Parathyroid adenoma (tissue), 2 donors: ENCODE results near the gene STX2.

ENCODE experiments used
- H2AFZ ChIP-seq: fragments of 300-600 bp; sonication (generic); one replicate; pipeline ENCODE4 v1.7.0; 2017; ENCODE audit warnings: antibody characterized with exemption, mild to moderate bottlenecking
- H3K27ac ChIP-seq: fragments of 300-600 bp; sonication (generic); one replicate; pipeline ENCODE4 v1.7.0; 2017
- H3K27me3 ChIP-seq: fragments of 300-600 bp; sonication (generic); one replicate; pipeline ENCODE4 v1.7.0; 2017; ENCODE audit warnings: low read length; ENCODE audit not compliant: control insufficient read depth, insufficient read depth
- H3K36me3 ChIP-seq: fragments of 300-600 bp; sonication (generic); one replicate; pipeline ENCODE4 v1.7.0; 2017; ENCODE audit warnings: low read length; ENCODE audit not compliant: control insufficient read depth, insufficient read depth
- H3K4me1 ChIP-seq: fragments of 300-600 bp; sonication (generic); one replicate; pipeline ENCODE4 v1.7.0; 2017; ENCODE audit warnings: control low read depth
- H3K4me2 ChIP-seq: fragments of 300-600 bp; sonication (generic); one replicate; pipeline ENCODE4 v1.7.0; 2017; ENCODE audit warnings: low read length
- H3K4me3 ChIP-seq: fragments of 300-600 bp; sonication (generic); one replicate; pipeline ENCODE4 v1.7.0; 2017; ENCODE audit warnings: low read depth, low read length
- H3K79me2 ChIP-seq: fragments of 300-600 bp; sonication (generic); one replicate; pipeline ENCODE4 v1.7.0; 2017; ENCODE audit warnings: control low read depth
- H3K9ac ChIP-seq: fragments of 300-600 bp; sonication (generic); one replicate; pipeline ENCODE4 v1.7.0; 2017; ENCODE audit warnings: mild to moderate bottlenecking
- H3K9me3 ChIP-seq: fragments of 300-600 bp; sonication (generic); one replicate; pipeline ENCODE4 v1.7.0; 2017; ENCODE audit warnings: low read length; ENCODE audit not compliant: control insufficient read depth
- CTCF ChIP-seq: fragments of 300-600 bp; sonication (generic); IDR thresholded peaks from one replicate; pipeline ENCODE4 v1.7.0; 2017; ENCODE audit warnings: antibody characterized with exemption, mild to moderate bottlenecking
- donor health status: primary hyperparathyroidism.

STX2 gene

GRCh38 chr12:130825771-130826150, 13.3 kb downstream of the STX2 start:
- H3K4me2 ChIP-seq: no peak overlapping the region
- peaks cover 6% of the 10 kb centered on the region for H3K4me1 ChIP-seq
- H3K79me2 ChIP-seq: no peaks in the 10 kb centered on the region
- no peaks in the 10 kb centered on the region for H3K27me3 ChIP-seq
- H2AFZ ChIP-seq: no peak overlapping the region
- no peak overlapping the region for H3K27ac ChIP-seq
- H3K36me3 ChIP-seq: no peaks in the 10 kb centered on the region
- H3K9me3 ChIP-seq: no peaks in the 10 kb centered on the region
- TF ChIP-seq CTCF: no peak
- no peak overlapping the region for H3K9ac ChIP-seq
- no peak overlapping the region for H3K4me3 ChIP-seq

- H3K4me3 ChIP-seq: no peak overlapping the region
- H3K27me3 ChIP-seq: no peaks in the 10 kb centered on the region
- TF ChIP-seq CTCF: no peak
- no peak overlapping the region for H3K4me2 ChIP-seq
- H2AFZ ChIP-seq: no peak overlapping the region
- no peaks in the 10 kb centered on the region for H3K9me3 ChIP-seq
- no peak overlapping the region for H3K9ac ChIP-seq
- H3K4me1 ChIP-seq: no peaks in the 10 kb centered on the region
- no peaks in the 10 kb centered on the region for H3K79me2 ChIP-seq
- no peak overlapping the region for H3K27ac ChIP-seq
- H3K36me3 ChIP-seq: no peaks in the 10 kb centered on the region
These were observed 19.4 kb downstream of the STX2 start for GRCh38 chr12:130819681-130820080.

GRCh38 chr12:130818635-130819576, 20.1 kb downstream of the STX2 start:
- Histone ChIP-seq H3K4me1 (no peaks in the 10 kb centered on the region), H3K4me2 (peak overlapping the region; percentile 42), H3K9me3 (no peaks in the 10 kb centered on the region), H3K27ac (no peak overlapping the region), H3K9ac (no peak overlapping the region), H3K79me2 (peaks cover 4% of the 10 kb centered on the region), H2AFZ (peak overlapping the region; percentile 75), H3K4me3 (no peak overlapping the region), H3K27me3 (no peaks in the 10 kb centered on the region), H3K36me3 (no peaks in the 10 kb centered on the region)
- peak; percentile 76 for TF ChIP-seq CTCF

- Histone ChIP-seq H3K9ac (no peak overlapping the region), H3K4me1 (no peaks in the 10 kb centered on the region), H3K27ac (no peak overlapping the region), H3K79me2 (peaks cover 5% of the 10 kb centered on the region), H3K27me3 (no peaks in the 10 kb centered on the region), H3K4me2 (peak overlapping the region; percentile 42), H3K9me3 (no peaks in the 10 kb centered on the region), H3K36me3 (no peaks in the 10 kb centered on the region), H2AFZ (peak overlapping the region; percentile 75), H3K4me3 (no peak overlapping the region)
- no peak for TF ChIP-seq CTCF
These were observed 20.8 kb downstream of the STX2 start for GRCh38 chr12:130818272-130818634.

GRCh38 chr12:130817804-130818203, 21.2 kb downstream of the STX2 start:
- Histone ChIP-seq H3K9me3 (no peaks in the 10 kb centered on the region), H3K9ac (no peak overlapping the region), H2AFZ (no peak overlapping the region), H3K4me3 (no peak overlapping the region), H3K36me3 (no peaks in the 10 kb centered on the region), H3K4me2 (no peak overlapping the region), H3K27me3 (no peaks in the 10 kb centered on the region), H3K79me2 (peaks cover 5% of the 10 kb centered on the region), H3K27ac (no peak overlapping the region), H3K4me1 (no peaks in the 10 kb centered on the region)
- TF ChIP-seq CTCF: no peak
